ENCODE measurements around the gene PLOD1.

Gene PLOD1

DNA sequence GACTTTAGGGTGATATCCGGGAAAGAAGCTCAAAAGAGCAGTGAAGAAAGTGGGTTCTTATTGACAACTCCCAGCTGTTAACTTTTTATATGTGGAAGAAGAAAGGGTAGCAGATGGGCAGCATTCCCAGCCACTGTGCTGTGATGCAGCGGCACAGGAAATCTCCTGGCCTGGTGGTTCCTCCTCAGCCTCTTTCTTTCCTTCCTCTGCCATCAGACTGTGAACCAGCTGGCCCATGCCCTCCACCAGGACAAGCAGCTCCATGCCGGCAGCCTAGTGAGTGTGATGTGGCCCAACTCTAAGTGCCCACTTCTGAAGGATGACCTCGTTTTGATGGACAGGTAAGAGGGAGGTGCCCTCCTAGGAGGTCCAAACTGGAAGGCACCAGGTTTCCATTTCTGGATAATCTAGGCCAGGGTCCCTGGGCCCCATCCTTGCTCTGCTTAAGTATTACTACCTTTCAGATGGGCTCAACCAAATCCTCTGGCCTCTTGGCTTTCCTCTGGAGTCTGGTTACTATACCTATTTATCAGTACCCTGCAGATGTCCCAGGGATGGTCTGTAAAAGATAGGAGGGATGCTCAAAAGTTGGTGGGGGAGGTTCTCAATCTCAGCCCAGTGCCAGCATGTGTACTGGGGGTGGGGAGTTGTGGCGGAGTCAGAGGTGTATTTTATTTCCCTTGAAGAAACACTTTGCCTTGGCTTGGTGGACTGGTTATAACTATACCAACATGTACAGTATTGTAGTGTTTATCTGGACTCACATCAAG lies 62.7 kb downstream of the PLOD1 start:
- no peak overlapping the region for H3K4me3 ChIP-seq (ENCODE audit: severe bottlenecking)

DNA sequence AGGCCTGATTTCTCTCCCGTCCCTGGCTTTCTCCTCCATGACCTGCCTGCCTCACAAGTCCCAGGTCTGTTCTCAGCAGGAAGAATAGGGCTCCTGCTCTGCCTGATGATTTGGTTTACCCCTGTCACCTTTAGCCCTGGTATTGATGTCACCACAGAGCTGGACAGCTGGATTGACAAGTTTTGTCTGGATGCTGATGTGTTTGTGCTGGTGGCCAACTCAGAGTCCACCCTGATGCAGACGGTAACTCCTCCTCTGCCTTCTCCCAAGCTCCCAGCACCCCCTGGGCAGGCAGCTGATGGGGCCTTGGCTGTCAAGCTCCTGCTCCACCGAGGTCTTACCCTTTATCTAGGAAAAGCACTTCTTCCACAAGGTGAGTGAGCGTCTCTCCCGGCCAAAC lies 64.1 kb downstream of the PLOD1 start:
- Histone ChIP-seq H3K36me3 (ENCODE audit: low read depth) (peaks cover 95% of the 10 kb centered on the region), H3K27ac (ENCODE audit: poor library complexity, severe bottlenecking) (no peak overlapping the region), H3K27me3 (ENCODE audit: insufficient read depth, poor library complexity, severe bottlenecking) (no peaks in the 10 kb centered on the region), H3K9me3 (ENCODE audit: severe bottlenecking) (no peaks in the 10 kb centered on the region), H3K4me1 (ENCODE audit: insufficient read depth, poor library complexity, severe bottlenecking) (no peaks in the 10 kb centered on the region), H3K4me3 (ENCODE audit: severe bottlenecking) (no peak overlapping the region)
- TF ChIP-seq, protein P1, sequence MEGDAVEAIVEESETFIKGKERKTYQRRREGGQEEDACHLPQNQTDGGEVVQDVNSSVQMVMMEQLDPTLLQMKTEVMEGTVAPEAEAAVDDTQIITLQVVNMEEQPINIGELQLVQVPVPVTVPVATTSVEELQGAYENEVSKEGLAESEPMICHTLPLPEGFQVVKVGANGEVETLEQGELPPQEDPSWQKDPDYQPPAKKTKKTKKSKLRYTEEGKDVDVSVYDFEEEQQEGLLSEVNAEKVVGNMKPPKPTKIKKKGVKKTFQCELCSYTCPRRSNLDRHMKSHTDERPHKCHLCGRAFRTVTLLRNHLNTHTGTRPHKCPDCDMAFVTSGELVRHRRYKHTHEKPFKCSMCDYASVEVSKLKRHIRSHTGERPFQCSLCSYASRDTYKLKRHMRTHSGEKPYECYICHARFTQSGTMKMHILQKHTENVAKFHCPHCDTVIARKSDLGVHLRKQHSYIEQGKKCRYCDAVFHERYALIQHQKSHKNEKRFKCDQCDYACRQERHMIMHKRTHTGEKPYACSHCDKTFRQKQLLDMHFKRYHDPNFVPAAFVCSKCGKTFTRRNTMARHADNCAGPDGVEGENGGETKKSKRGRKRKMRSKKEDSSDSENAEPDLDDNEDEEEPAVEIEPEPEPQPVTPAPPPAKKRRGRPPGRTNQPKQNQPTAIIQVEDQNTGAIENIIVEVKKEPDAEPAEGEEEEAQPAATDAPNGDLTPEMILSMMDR (IDR thresholded peaks at IDR 0.05; ENCODE audit: poor library complexity, severe bottlenecking), result no peak
- DNase-seq (ENCODE audit: low spot score) (no peak), ATAC-seq (ENCODE audit: low read depth) (no peak)

More for the DNA sequence above, 62.7 kb downstream of the PLOD1 start:
- ATAC-seq (ENCODE audit: low read depth) (no peak), DNase-seq (ENCODE audit: low spot score) (no peak)
- Histone ChIP-seq H3K27ac (ENCODE audit: poor library complexity, severe bottlenecking) (no peak overlapping the region), H3K36me3 (ENCODE audit: low read depth) (peaks cover 95% of the 10 kb centered on the region), H3K27me3 (ENCODE audit: insufficient read depth, poor library complexity, severe bottlenecking) (no peaks in the 10 kb centered on the region), H3K9me3 (ENCODE audit: severe bottlenecking) (no peaks in the 10 kb centered on the region), H3K4me1 (ENCODE audit: insufficient read depth, poor library complexity, severe bottlenecking) (no peaks in the 10 kb centered on the region)
- TF ChIP-seq, protein P1 (IDR thresholded peaks at IDR 0.05; ENCODE audit: poor library complexity, severe bottlenecking), result no peak

DNA sequence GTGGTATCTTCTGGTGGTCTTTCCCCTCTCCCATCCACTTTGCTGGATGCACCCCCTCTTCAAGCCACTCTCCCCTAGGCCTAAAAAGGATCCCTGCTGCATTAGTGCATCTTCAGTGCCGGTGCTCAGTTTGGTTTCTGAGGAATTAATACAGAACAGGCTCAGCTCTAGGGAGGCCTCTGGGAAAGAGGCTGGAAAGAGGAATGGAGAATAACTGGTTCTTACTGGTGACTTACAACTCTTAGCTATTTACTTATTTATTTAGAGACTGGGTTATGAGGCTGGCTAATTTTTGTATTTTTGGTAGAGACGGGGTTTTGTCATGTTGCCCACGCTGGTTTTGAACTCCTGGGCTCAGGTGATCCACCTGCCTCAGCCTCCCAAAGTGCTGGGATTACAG lies 64.7 kb downstream of the PLOD1 start:
- Histone ChIP-seq H3K36me3 (ENCODE audit: low read depth) (peaks cover 95% of the 10 kb centered on the region), H3K4me1 (ENCODE audit: insufficient read depth, poor library complexity, severe bottlenecking) (no peaks in the 10 kb centered on the region), H3K9me3 (ENCODE audit: severe bottlenecking) (no peaks in the 10 kb centered on the region), H3K4me3 (ENCODE audit: severe bottlenecking) (no peak overlapping the region), H3K27me3 (ENCODE audit: insufficient read depth, poor library complexity, severe bottlenecking) (no peaks in the 10 kb centered on the region), H3K27ac (ENCODE audit: poor library complexity, severe bottlenecking) (no peak overlapping the region)
- DNase-seq (ENCODE audit: low spot score), result no peak
- ATAC-seq (ENCODE audit: low read depth), result no peak
- TF ChIP-seq, protein P1 (IDR thresholded peaks at IDR 0.05; ENCODE audit: poor library complexity, severe bottlenecking), result no peak

DNA sequence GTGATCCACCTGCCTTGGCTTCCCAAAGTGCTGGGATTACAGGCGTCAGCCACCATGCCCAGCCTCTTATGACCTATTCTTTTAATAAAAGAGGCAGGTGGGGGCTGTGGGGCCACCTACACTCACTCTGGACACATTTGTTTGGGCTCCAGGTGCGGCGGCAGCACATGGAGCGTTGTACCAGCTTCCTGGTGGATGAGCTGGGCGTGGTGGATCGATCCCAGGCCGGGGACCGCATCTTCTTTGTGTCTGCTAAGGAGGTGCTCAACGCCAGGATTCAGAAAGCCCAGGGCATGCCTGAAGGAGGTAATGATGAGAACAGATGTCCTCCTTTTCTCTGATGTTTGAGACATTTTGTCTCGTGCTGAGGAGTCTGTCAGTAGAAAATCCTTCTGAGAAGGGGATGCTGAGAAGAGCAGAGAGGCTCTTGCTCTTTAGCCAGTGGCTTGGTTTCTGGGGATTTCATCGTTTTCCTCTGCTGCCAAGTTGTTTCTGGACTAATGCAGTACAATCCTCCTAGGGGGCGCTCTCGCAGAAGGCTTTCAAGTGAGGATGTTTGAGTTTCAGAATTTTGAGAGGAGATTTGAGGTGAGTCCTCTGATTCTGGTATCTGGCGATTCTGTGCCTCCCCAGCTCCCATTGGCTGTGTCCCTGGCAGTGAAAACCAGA lies 66.9 kb downstream of the PLOD1 start:
- Histone ChIP-seq H3K27me3 (ENCODE audit: insufficient read depth, poor library complexity, severe bottlenecking) (no peaks in the 10 kb centered on the region), H3K4me1 (ENCODE audit: insufficient read depth, poor library complexity, severe bottlenecking) (no peaks in the 10 kb centered on the region), H3K4me3 (ENCODE audit: severe bottlenecking) (no peak overlapping the region), H3K36me3 (ENCODE audit: low read depth) (peaks cover 96% of the 10 kb centered on the region), H3K9me3 (ENCODE audit: severe bottlenecking) (no peaks in the 10 kb centered on the region), H3K27ac (ENCODE audit: poor library complexity, severe bottlenecking) (no peak overlapping the region)
- TF ChIP-seq, protein P1 (IDR thresholded peaks at IDR 0.05; ENCODE audit: poor library complexity, severe bottlenecking), result peak; percentile 27
- DNase-seq (ENCODE audit: low spot score), result no peak
- no peak for ATAC-seq (ENCODE audit: low read depth)

Data from RWPE2 (cell line).